HG03571 (cell line): Measurements from ENCODE around the gene SH3RF1.
"Not testable (repeated sequence)": the region's sequence is repeated elsewhere in the genome, so short reads cannot be mapped to it uniquely, and the experiment has no call there.

ENCODE experiments used
- ATAC-seq: cut with Tn5 transposase; IDR thresholded peaks from one replicate; pipeline ENCODE4 v1.9.1; 2021; ENCODE audit not compliant: unreplicated experiment

SH3RF1 gene

GRCh38 chr4:169229571-169230028 is 41.2 kb downstream of the SH3RF1 start:
- no peak for ATAC-seq

- ATAC-seq = no peak
These were observed 42.7 kb downstream of the SH3RF1 start for GRCh38 chr4:169228076-169228475.

DNA sequence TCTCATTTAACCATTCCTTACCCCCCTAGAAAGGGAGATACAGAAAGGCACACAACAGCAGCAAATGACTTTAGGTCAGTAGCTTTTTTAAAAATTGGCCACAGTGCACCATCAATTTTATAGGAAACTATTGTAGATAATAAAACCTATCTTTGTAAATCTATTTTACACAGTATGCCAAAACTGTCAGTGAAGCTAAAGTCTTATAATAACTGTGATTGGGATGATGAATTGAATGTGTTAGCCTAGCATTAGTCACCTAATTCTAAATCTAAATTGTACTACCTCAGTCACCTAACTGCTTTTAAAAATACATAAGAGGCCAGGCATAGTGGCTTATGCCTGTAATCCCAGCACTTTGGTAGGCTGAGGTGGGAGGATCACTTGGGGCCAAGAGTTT is 44.2 kb downstream of the SH3RF1 start:
- no peak for ATAC-seq

DNA sequence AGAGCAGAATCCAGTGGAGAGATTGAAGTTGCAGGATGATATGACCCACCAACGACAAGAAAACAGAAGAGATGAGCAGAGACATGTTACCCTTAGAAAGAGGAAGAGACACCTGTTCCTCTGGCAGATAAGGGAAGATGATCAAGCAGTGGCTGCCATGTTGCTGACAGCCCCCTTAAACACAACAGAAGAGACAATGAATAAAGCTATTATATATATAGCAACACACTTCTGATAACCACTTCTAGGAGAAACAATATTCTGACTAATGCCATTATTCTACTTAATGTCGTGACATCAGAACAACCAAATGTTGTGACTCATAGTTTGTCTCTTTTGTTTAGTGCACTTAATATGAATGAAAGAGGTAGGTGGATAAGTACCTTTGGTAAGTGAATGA is 44.9 kb downstream of the SH3RF1 start:
- ATAC-seq = peak; percentile 32

GRCh38 chr4:169225058-169225751 is 45.6 kb downstream of the SH3RF1 start:
- peak; percentile 61 for ATAC-seq

DNA sequence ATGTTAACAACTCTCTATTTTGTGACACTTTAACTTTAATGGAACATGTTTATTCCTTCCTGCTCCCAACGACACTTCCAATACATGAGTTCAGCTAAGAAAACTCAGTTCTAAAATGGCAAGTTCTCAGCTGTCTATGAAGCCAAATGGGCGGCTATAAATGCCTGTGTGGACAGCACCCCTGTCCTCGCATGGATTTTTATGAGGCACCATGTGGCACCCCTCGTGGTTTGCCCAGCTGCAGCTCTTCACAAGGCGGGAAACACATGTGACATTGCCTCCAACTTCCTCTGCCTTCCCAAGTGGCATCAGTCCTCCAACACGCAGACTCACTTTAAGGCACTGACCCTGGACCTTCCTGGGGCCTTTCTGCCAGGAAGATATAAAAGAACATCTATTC is 48.0 kb downstream of the SH3RF1 start:
- no peak for ATAC-seq

- ATAC-seq = no peak
These were observed 49.1 kb downstream of the SH3RF1 start for GRCh38 chr4:169221662-169222061.

GRCh38 chr4:169220854-169221411 is 49.8 kb downstream of the SH3RF1 start:
- ATAC-seq = no peak

DNA sequence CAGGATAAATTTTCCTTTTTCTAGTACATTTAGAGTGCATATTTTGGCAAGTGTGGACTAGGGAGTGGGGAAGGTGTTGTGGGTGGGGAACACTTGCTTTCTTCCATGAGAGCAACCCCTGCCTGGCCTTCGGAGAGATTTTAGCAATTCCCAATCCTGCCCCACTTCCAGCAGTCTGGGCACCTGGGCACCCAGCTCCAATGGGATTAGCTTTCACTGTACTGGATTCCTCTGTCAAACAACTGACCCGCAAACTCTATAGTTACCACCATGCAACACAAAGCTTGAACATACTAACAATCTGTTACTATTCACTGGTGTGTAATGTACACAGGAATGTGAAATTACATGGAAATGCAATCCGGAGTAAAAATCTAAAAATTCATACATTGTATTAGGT is 50.3 kb downstream of the SH3RF1 start:
- ATAC-seq = no peak

DNA sequence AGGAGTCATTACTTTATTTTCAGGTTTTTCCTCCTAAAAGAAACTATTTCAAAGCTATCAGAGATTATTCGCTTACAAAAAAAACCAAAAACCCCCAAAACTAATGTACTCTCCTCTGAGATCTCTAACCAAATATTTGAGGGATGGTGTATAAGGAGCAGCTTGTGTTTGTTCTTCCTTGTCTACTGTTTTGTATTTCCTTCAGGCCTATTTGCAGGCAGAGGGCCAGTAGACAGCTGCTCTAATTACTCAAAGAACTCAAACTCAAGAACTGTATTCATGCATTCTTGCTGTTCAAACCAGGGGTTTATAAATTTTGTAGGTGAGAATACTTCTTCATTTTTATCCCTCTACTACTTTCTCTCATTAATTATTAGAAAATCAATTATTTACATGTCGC is 51.3 kb downstream of the SH3RF1 start:
- ATAC-seq = no peak

DNA sequence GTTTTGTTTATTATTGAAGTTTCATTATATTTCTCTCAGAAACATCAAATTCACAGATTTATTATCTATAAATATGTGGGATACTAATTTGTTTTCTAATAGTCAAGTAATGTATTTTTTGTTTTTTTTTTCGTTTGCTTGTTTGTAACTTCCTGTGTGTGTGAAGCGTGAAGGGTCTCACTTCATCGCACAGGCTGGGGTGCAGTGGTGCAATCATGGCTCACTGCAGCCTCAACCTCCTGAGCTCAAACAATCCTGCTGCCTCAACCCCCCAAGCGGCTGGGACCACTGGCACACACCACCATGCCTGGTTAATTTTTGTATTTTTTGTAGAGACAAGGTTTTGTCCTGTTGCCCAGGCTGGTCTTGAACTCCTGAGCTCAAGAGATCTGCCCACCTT is 55.1 kb downstream of the SH3RF1 start:
- ATAC-seq = peak; percentile 66

GRCh38 chr4:169212981-169213380 is 57.8 kb downstream of the SH3RF1 start:
- no peak for ATAC-seq

- peak; percentile 90 for ATAC-seq
These were observed 60.1 kb downstream of the SH3RF1 start for GRCh38 chr4:169210504-169211118.

GRCh38 chr4:169209388-169209883 is 61.3 kb downstream of the SH3RF1 start:
- no peak for ATAC-seq

DNA sequence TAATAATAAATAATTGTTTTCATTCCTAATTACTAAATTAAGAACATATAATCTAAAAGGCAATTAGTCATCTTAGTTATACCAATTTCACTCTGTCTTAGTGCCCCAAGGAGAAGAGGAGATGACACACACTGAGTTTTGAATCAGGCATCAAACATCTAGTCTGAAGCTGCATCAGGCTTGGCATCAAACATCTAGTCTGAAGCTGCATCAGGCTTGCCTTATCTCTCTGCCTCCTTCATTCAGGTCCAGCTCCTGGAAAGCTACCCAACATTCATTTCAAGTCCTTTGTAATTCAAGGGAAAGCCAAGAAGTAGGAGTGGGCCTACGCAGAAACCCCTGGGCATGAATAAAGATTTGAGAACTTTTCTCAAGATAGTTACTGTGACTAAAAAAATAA is 62.2 kb downstream of the SH3RF1 start:
- ATAC-seq = no peak

GRCh38 chr4:169208090-169208455 is 62.7 kb downstream of the SH3RF1 start:
- no peak for ATAC-seq

GRCh38 chr4:169207436-169208089 is 63.2 kb downstream of the SH3RF1 start:
- no peak for ATAC-seq

DNA sequence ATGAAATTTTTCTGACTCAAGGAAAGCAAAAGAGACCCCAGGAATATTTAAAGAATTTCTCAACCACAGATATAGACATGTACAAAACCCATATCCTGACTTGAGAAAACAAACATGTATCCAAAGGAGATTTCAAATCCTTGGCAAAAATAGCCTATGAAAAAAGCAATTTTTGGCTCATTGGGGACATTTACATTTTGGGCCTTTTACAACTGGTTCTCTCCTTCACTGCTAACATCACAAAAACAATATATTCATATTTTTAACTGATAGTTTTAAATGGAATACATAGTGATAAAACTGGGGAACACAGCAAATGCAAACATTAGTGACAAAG is 65.0 kb downstream of the SH3RF1 start:
- ATAC-seq = no peak

GRCh38 chr4:169205075-169205743 is 65.5 kb downstream of the SH3RF1 start:
- no peak for ATAC-seq

DNA sequence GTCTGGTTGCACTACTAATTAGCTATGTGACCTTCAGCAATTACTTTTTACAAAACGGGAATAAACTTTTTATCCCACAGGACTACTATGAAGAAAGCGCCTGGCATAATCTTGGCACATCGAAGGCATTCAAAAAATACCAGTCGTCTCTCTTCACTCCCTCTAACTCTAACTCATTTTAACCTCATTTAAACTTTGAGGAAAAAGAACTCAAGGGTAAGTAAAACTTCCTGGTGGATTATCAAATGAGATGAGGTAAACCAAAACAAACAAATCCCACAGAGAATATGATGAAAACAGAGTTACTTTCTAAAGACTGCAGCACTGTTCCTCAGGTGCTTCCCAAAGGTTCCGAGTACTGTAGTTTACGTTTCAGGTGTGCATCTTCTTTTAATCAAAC is 66.9 kb downstream of the SH3RF1 start:
- no peak for ATAC-seq

- not testable (repeated sequence) for ATAC-seq
These were observed 67.5 kb downstream of the SH3RF1 start for GRCh38 chr4:169203278-169203677.
